HepG2 (cell line): ENCODE measurements around the gene LSS. TPM values are rescaled to one million over a fixed set of nuclear protein-coding genes. Genes with fewer than 3 reads are reported as not detected.
A peak's percentile ranks its signal among the peaks of the same experiment; 100 is the strongest.

ENCODE experiments used
- ATAC-seq: fragments of 200-7000 bp; cut with Tn5 transposase; 3 replicates; pipeline ENCODE4 v1.9.1; 2020; ENCODE audit warnings: mild to moderate bottlenecking, moderate library complexity
- BruUV-seq: library from RNA; stranded (reverse); fragments of 400-500 nt; replicated peaks from 2 replicates; lab custom pipeline; 2021; lab: Mats Ljungman, UMichigan
- CTCF ChIA-PET: fragments of 300-600 bp; formaldehyde crosslinking; extraction: SDS; loops from one replicate; lab custom pipeline; 2021; ENCODE audit warnings: low total read pairs, inconsistent platforms, low intra/inter-chr PET ratio; lab: Yijun Ruan, JAX
- POLR2A ChIA-PET: fragments of 350-600 bp; sonication (Branson Sonifier 250); formaldehyde crosslinking; loops from one replicate; lab custom pipeline; 2020; ENCODE audit warnings: antibody characterized with exemption, inconsistent platforms; lab: Yijun Ruan, JAX
- DNase-seq: peaks from one replicate; pipeline ENCODE4 v3.0.0-alpha.2; 2015; ENCODE audit warnings: low spot score
- FAIRE-seq: peaks from 3 replicates; lab custom pipeline; 2011; peaks lifted over from hg19 to GRCh38; lab: Jason Lieb, UNC
- H2AFZ ChIP-seq: one replicate; pipeline ENCODE4 v1.6.1; 2011; ENCODE audit warnings: low read length, inconsistent platforms
- H3K27ac ChIP-seq: fragments of 300-600 bp; 3 replicates; pipeline ENCODE4 v1.8.0; 2011; ENCODE audit warnings: mixed run types, mild to moderate bottlenecking, mixed read lengths, low read length, inconsistent platforms; ENCODE audit not compliant: insufficient read depth; ENCODE audit errors: extremely low read length
- H3K27me3 ChIP-seq, 2 experiments: fragments of 200-600 bp in 1 of 2; 2 replicates in 1 of 2; 3 replicates in 1 of 2; pipeline versions ENCODE4 v1.6.0 to v1.8.0; 2011; ENCODE audit warnings: low read length in 2 of 2, mild to moderate bottlenecking in 2 of 2, moderate library complexity in 2 of 2, inconsistent platforms in 1 of 2; ENCODE audit not compliant: insufficient read depth in 2 of 2, control insufficient read depth in 1 of 2
- H3K36me3 ChIP-seq, 2 experiments: fragments of 200-600 bp in 1 of 2; replicated peaks in 1 of 2; 2 replicates in 1 of 2; 3 replicates in 1 of 2; pipeline versions ENCODE4 v1.5.1 to v1.8.0; 2011; ENCODE audit warnings: low read length in 2 of 2, inconsistent platforms in 1 of 2; ENCODE audit not compliant: insufficient read depth in 2 of 2, control insufficient read depth in 1 of 2
- H3K4me1 ChIP-seq: 2 replicates; pipeline ENCODE4 v1.5.1; 2012; ENCODE audit warnings: low read length, inconsistent platforms; ENCODE audit not compliant: insufficient read depth
- H3K4me2 ChIP-seq: 2 replicates; pipeline ENCODE4 v1.6.0; 2011; ENCODE audit warnings: low read depth, low read length, inconsistent platforms
- H3K4me3 ChIP-seq, 3 experiments: fragments of 200-600 bp in 1 of 3; sonication (generic), shearing (Covaris generic) in 1 of 3; replicated peaks in 1 of 3; 2 replicates each; pipeline ENCODE4 v1.5.1; 2011 to 2016; ENCODE audit warnings: low read length in 3 of 3, inconsistent platforms in 2 of 3, low read depth in 2 of 3, mild to moderate bottlenecking in 2 of 3, control low read depth in 1 of 3, mixed read lengths in 1 of 3; ENCODE audit not compliant: insufficient read depth in 1 of 3
- H3K79me2 ChIP-seq: one replicate; pipeline ENCODE4 v1.6.1; 2011; ENCODE audit warnings: low read length, inconsistent platforms; ENCODE audit not compliant: insufficient read depth
- H3K9ac ChIP-seq: 2 replicates; pipeline ENCODE4 v1.6.0; 2011; ENCODE audit warnings: mild to moderate bottlenecking, low read depth, low read length, inconsistent platforms; ENCODE audit not compliant: insufficient read depth
- H3K9me3 ChIP-seq: 2 replicates; pipeline ENCODE4 v1.5.1; 2012; ENCODE audit warnings: mild to moderate bottlenecking, low read length
- H4K20me1 ChIP-seq: 2 replicates; pipeline ENCODE4 v1.6.0; 2011; ENCODE audit warnings: inconsistent platforms, mild to moderate bottlenecking, low read length, moderate library complexity; ENCODE audit not compliant: insufficient read depth
- ELF1 ChIP-seq: sonication (generic); formaldehyde crosslinking; IDR thresholded peaks from 2 replicates; pipeline ENCODE4 v1.4.0; 2020; ENCODE audit warnings: missing genetic modification reagents
- HOXA3 ChIP-seq: sonication (generic); formaldehyde crosslinking; IDR thresholded peaks from 2 replicates; pipeline ENCODE4 v1.5.0; 2020; ENCODE audit warnings: missing genetic modification reagents
- KLF9 ChIP-seq: IDR thresholded peaks from 2 replicates; pipeline ENCODE4 v1.6.1; 2016; ENCODE audit warnings: low read depth
- MTA3 ChIP-seq: sonication (generic); formaldehyde crosslinking; IDR thresholded peaks from 2 replicates; pipeline ENCODE4 v1.4.0; 2020; ENCODE audit warnings: missing genetic modification reagents
- NCOA5 ChIP-seq: sonication (generic); formaldehyde crosslinking; IDR thresholded peaks from 2 replicates; pipeline ENCODE4 v1.4.0; 2020; ENCODE audit warnings: missing genetic modification reagents
- SMAD3 ChIP-seq: sonication (generic); formaldehyde crosslinking; IDR thresholded peaks from 2 replicates; pipeline ENCODE4 v1.4.0; 2020; ENCODE audit warnings: missing genetic modification reagents
- SMC3 ChIP-seq: IDR thresholded peaks from 2 replicates; pipeline ENCODE4 v1.6.1; 2011; ENCODE audit warnings: low read length, improper control_type of control experiment
- SNAPC4 ChIP-seq: sonication (generic); formaldehyde crosslinking; IDR thresholded peaks from 2 replicates; pipeline ENCODE4 v1.4.0; 2020; ENCODE audit warnings: mild to moderate bottlenecking, missing genetic modification reagents
- TBX3 ChIP-seq: fragments of 450-650 bp; IDR thresholded peaks from 2 replicates; pipeline ENCODE4 v1.6.1; 2017; ENCODE audit warnings: antibody characterized with exemption, mild to moderate bottlenecking, inconsistent platforms, borderline replicate concordance
- ZBTB26 ChIP-seq: IDR thresholded peaks from 2 replicates; pipeline ENCODE4 v1.6.1; 2016; ENCODE audit warnings: missing compliant biosample characterization, missing genetic modification reagents, borderline replicate concordance
- ZNF552 ChIP-seq: sonication (generic); formaldehyde crosslinking; IDR thresholded peaks from 2 replicates; pipeline ENCODE4 v1.9.0; 2022; ENCODE audit warnings: missing genetic modification reagents, mild to moderate bottlenecking, borderline replicate concordance
- ZNF557 ChIP-seq: sonication (generic); formaldehyde crosslinking; IDR thresholded peaks from 2 replicates; pipeline ENCODE4 v1.4.0; 2020; ENCODE audit warnings: missing genetic modification reagents
- ZNF891 ChIP-seq: sonication (generic); formaldehyde crosslinking; IDR thresholded peaks from 2 replicates; pipeline ENCODE4 v1.5.0; 2020; ENCODE audit warnings: mild to moderate bottlenecking, missing genetic modification reagents
- ZZZ3 ChIP-seq: sonication (generic); formaldehyde crosslinking; IDR thresholded peaks from 2 replicates; pipeline ENCODE4 v1.4.0; 2020; ENCODE audit warnings: missing genetic modification reagents, mild to moderate bottlenecking, borderline replicate concordance
- WGBS: methylation state at CpG from one replicate; pipeline ENCODE4 v1.1.6; 2017; ENCODE audit warnings: low lambda C conversion rate; 5-methylcytosine and 5-hydroxymethylcytosine counted together
- in situ Hi-C: cut with HindIII; loops from 2 replicates; pipeline ENCODE4 v1.10.0; 2017; ENCODE audit warnings: low pct_unique_long_range_greater_than_20kb; ENCODE audit not compliant: extremely low pct_ligation_motif_present
- intact Hi-C: fragments of 100-400 bp; cut with micrococcal nuclease; formaldehyde crosslinking; loops from one replicate; pipeline ENCODE4 v1.10.0; 2022; ENCODE audit not compliant: unreplicated experiment
- polyA plus RNA-seq, 8 experiments: library from polyadenylated mRNA; depleted of rRNA in 3 of 8; stranded (reverse) in 7 of 8; unstranded in 1 of 8; fragments of >200 nt; fragmentation: Illumina TruSeq in 4 of 8; extraction: Trizol in 4 of 8; gene quantifications; 2 replicates each; pipeline versions ENCODE4 v1.2.1 to v1.2.3, GENCODE V29; 2011 to 2016; ENCODE audit warnings: low read depth in 4 of 8, missing spikeins in 1 of 8, mixed read lengths in 1 of 8; ENCODE audit not compliant: insufficient read depth in 1 of 8
- total RNA-seq, 5 experiments: library from RNA; depleted of rRNA; stranded (reverse); fragments of >200 nt; fragmentation: Illumina TruSeq; extraction: Trizol; gene quantifications; 2 replicates each; pipeline ENCODE4 v1.2.3, GENCODE V29; 2016; ENCODE audit warnings: low read depth in 1 of 5
- TF ChIP-seq, protein P1 (sequence below): sonication (generic); formaldehyde crosslinking; IDR thresholded peaks from 2 replicates; pipeline ENCODE4 v1.4.0; 2020; ENCODE audit warnings: missing genetic modification reagents

The LSS gene
- total and polyA plus RNA-seq, 2 of the 13 experiments (the other 11 are each of a cell fraction or from before 2014, with no cell fraction given), result 72.6 to 113 TPM

GRCh38 chr21:46182548-46183336, 45.8 kb downstream of the LSS start (continued):
- TF ChIP-seq MTA3 (CRISPR knock-in tag) (no peak), ZNF552 (CRISPR knock-in tag) (no peak), ZNF891 (0 out of 2 replicates have a peak, but pooled peaks have one; percentile 32), KLF9 (CRISPR knock-in tag) (no peak), SMC3 (no peak), HOXA3 (no peak), SMAD3 (CRISPR knock-in tag) (no peak), NCOA5 (CRISPR knock-in tag) (no peak)

DNA sequence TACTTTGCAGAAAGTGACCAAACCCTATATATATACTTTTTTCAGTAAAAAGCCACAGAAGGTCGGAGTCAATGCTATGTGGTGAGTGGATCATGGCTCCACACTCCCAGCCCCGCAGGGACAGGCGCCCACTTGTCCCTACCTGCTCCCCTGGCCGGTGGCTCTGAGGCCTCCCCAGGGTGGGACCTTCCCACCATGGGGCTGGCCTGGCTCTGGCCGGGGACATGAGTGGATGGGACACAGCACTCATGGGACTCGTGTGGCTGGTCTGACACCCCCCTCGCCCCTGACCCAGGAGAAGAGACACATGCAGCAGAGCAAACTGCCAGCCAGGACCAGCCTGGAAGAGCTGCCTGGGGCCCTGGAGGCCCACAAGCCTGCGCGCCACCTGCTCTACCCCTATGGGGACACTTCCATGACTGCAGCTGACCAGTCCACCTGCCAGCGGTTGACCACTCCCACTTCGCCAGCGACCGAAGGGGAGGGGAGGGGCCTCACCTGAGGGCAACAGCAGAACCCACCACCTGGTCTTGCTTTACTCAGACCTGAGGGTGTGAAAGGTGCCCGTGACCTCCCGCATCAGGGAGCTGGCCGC, 46.5 kb downstream of the LSS start:
- intact Hi-C loops (no loop called here), in situ Hi-C loops (no loop called here)
- H2AFZ ChIP-seq, result no peak overlapping the region
- no peak overlapping the region for H3K27ac ChIP-seq
- no peak overlapping the region for H3K9ac ChIP-seq
- CTCF ChIA-PET, result no interaction called here
- BruUV-seq, result no TSS peak
- H3K36me3 ChIP-seq, result no peaks in the 10 kb centered on the region
- DNase-seq, result no peak
- FAIRE-seq, result no peak
- H3K9me3 ChIP-seq, result no peaks in the 10 kb centered on the region
- POLR2A ChIA-PET, result no interaction called here
- 64% methylated on average over 4 of the region's 16 CpGs for WGBS
- no peak overlapping the region for H3K4me2 ChIP-seq
- no peaks in the 10 kb centered on the region for H3K79me2 ChIP-seq
- ATAC-seq, result peak; percentile 1; the same call in 1 of the 3 replicates
- 0 out of 2 replicates have a peak, but pooled peaks cover 2% of the 10 kb centered on the region for H4K20me1 ChIP-seq
- no peaks in the 10 kb centered on the region; a peak in 1 of 5 replicates for H3K27me3 ChIP-seq
- peaks cover 20% of the 10 kb centered on the region for H3K4me1 ChIP-seq
- H3K4me3 ChIP-seq, result no peak overlapping the region
- TF ChIP-seq ZNF557 (CRISPR knock-in tag), result no peak
- no peak for TF ChIP-seq ZBTB26 (CRISPR knock-in tag)
- TF ChIP-seq ZZZ3 (CRISPR knock-in tag), result no peak
- no peak for TF ChIP-seq SNAPC4
- TF ChIP-seq, protein P1, sequence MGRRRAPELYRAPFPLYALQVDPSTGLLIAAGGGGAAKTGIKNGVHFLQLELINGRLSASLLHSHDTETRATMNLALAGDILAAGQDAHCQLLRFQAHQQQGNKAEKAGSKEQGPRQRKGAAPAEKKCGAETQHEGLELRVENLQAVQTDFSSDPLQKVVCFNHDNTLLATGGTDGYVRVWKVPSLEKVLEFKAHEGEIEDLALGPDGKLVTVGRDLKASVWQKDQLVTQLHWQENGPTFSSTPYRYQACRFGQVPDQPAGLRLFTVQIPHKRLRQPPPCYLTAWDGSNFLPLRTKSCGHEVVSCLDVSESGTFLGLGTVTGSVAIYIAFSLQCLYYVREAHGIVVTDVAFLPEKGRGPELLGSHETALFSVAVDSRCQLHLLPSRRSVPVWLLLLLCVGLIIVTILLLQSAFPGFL (CRISPR knock-in tag), result no peak
- TF ChIP-seq ELF1 (CRISPR knock-in tag), result no peak
- TF ChIP-seq TBX3, result no peak
